ENCODE results near the gene LRP8.

The LRP8 gene

GRCh38 chr1:53295295-53295694 lies 32.6 kb downstream of the LRP8 start:
- no peak overlapping the region for H3K4me3 ChIP-seq (ENCODE audit: low read depth in 1 of 2, low read length in 2 of 2)
- H3K36me3 ChIP-seq (ENCODE audit: control insufficient read depth in 1 of 2, insufficient read depth in 2 of 2, low read length in 2 of 2): no peaks in the 10 kb centered on the region
- no peaks in the 10 kb centered on the region for H3K27me3 ChIP-seq (ENCODE audit: low read depth, low read length)
- H3K9me3 ChIP-seq (ENCODE audit: control insufficient read depth in 1 of 2, low read length in 2 of 2): no peaks in the 10 kb centered on the region
- no peak overlapping the region for H3K27ac ChIP-seq (ENCODE audit: low read length)
- peaks cover 0 to 8% of the 10 kb centered on the region in 2 donors for H3K4me1 ChIP-seq (ENCODE audit: control insufficient read depth in 1 of 2, insufficient read depth in 2 of 2, low read length in 2 of 2)

- H3K4me1 ChIP-seq (ENCODE audit: control insufficient read depth in 1 of 2, insufficient read depth in 2 of 2, low read length in 2 of 2): peaks cover 0 to 8% of the 10 kb centered on the region in 2 donors
- no peaks in the 10 kb centered on the region for H3K9me3 ChIP-seq (ENCODE audit: control insufficient read depth in 1 of 2, low read length in 2 of 2)
- no peak overlapping the region for H3K4me3 ChIP-seq (ENCODE audit: low read depth in 1 of 2, low read length in 2 of 2)
- no peaks in the 10 kb centered on the region for H3K36me3 ChIP-seq (ENCODE audit: control insufficient read depth in 1 of 2, insufficient read depth in 2 of 2, low read length in 2 of 2)
- H3K27ac ChIP-seq (ENCODE audit: low read length): no peak overlapping the region
- H3K27me3 ChIP-seq (ENCODE audit: low read depth, low read length): no peaks in the 10 kb centered on the region
Observed at GRCh38 chr1:53294567-53294966, 33.3 kb downstream of the LRP8 start.

GRCh38 chr1:53294061-53294460 lies 33.8 kb downstream of the LRP8 start:
- Histone ChIP-seq H3K4me1 (ENCODE audit: control insufficient read depth in 1 of 2, insufficient read depth in 2 of 2, low read length in 2 of 2) (peaks cover 0 to 8% of the 10 kb centered on the region in 2 donors), H3K27me3 (ENCODE audit: low read depth, low read length) (no peaks in the 10 kb centered on the region), H3K4me3 (ENCODE audit: low read depth in 1 of 2, low read length in 2 of 2) (no peak overlapping the region), H3K36me3 (ENCODE audit: control insufficient read depth in 1 of 2, insufficient read depth in 2 of 2, low read length in 2 of 2) (no peaks in the 10 kb centered on the region), H3K9me3 (ENCODE audit: control insufficient read depth in 1 of 2, low read length in 2 of 2) (no peaks in the 10 kb centered on the region), H3K27ac (ENCODE audit: low read length) (no peak overlapping the region)

- Histone ChIP-seq H3K36me3 (ENCODE audit: control insufficient read depth in 1 of 2, insufficient read depth in 2 of 2, low read length in 2 of 2) (no peaks in the 10 kb centered on the region), H3K4me1 (ENCODE audit: control insufficient read depth in 1 of 2, insufficient read depth in 2 of 2, low read length in 2 of 2) (peaks cover 0 to 8% of the 10 kb centered on the region in 2 donors), H3K27ac (ENCODE audit: low read length) (no peak overlapping the region), H3K27me3 (ENCODE audit: low read depth, low read length) (no peaks in the 10 kb centered on the region), H3K4me3 (ENCODE audit: low read depth in 1 of 2, low read length in 2 of 2) (no peak overlapping the region), H3K9me3 (ENCODE audit: control insufficient read depth in 1 of 2, low read length in 2 of 2) (no peaks in the 10 kb centered on the region)
Observed at GRCh38 chr1:53293123-53293522, 34.7 kb downstream of the LRP8 start.

- Histone ChIP-seq H3K4me1 (ENCODE audit: control insufficient read depth in 1 of 2, insufficient read depth in 2 of 2, low read length in 2 of 2) (peaks cover 0 to 8% of the 10 kb centered on the region in 2 donors), H3K36me3 (ENCODE audit: control insufficient read depth in 1 of 2, insufficient read depth in 2 of 2, low read length in 2 of 2) (no peaks in the 10 kb centered on the region), H3K9me3 (ENCODE audit: control insufficient read depth in 1 of 2, low read length in 2 of 2) (no peaks in the 10 kb centered on the region), H3K27me3 (ENCODE audit: low read depth, low read length) (no peaks in the 10 kb centered on the region), H3K27ac (ENCODE audit: low read length) (no peak overlapping the region), H3K4me3 (ENCODE audit: low read depth in 1 of 2, low read length in 2 of 2) (no peak overlapping the region)
Observed at GRCh38 chr1:53292690-53293089, 35.2 kb downstream of the LRP8 start.

- Histone ChIP-seq H3K27ac (ENCODE audit: low read length) (no peak overlapping the region), H3K4me1 (ENCODE audit: control insufficient read depth in 1 of 2, insufficient read depth in 2 of 2, low read length in 2 of 2) (peaks cover 0 to 8% of the 10 kb centered on the region in 2 donors), H3K4me3 (ENCODE audit: low read depth in 1 of 2, low read length in 2 of 2) (no peak overlapping the region), H3K36me3 (ENCODE audit: control insufficient read depth in 1 of 2, insufficient read depth in 2 of 2, low read length in 2 of 2) (no peaks in the 10 kb centered on the region), H3K9me3 (ENCODE audit: control insufficient read depth in 1 of 2, low read length in 2 of 2) (no peaks in the 10 kb centered on the region), H3K27me3 (ENCODE audit: low read depth, low read length) (no peaks in the 10 kb centered on the region)
Observed at GRCh38 chr1:53291574-53291973, 36.3 kb downstream of the LRP8 start.

GRCh38 chr1:53288790-53289429 lies 39.0 kb downstream of the LRP8 start:
- H3K4me3 ChIP-seq (ENCODE audit: low read depth in 1 of 2, low read length in 2 of 2): no peak overlapping the region
- no peaks in the 10 kb centered on the region for H3K9me3 ChIP-seq (ENCODE audit: control insufficient read depth in 1 of 2, low read length in 2 of 2)
- H3K27ac ChIP-seq (ENCODE audit: low read length): no peak overlapping the region
- no peaks in the 10 kb centered on the region for H3K27me3 ChIP-seq (ENCODE audit: low read depth, low read length)
- H3K36me3 ChIP-seq (ENCODE audit: control insufficient read depth in 1 of 2, insufficient read depth in 2 of 2, low read length in 2 of 2): no peaks in the 10 kb centered on the region
- peaks cover 0 to 8% of the 10 kb centered on the region in 2 donors for H3K4me1 ChIP-seq (ENCODE audit: control insufficient read depth in 1 of 2, insufficient read depth in 2 of 2, low read length in 2 of 2)

- Histone ChIP-seq H3K27ac (ENCODE audit: low read length) (no peak overlapping the region), H3K4me1 (ENCODE audit: control insufficient read depth in 1 of 2, insufficient read depth in 2 of 2, low read length in 2 of 2) (peaks cover 0 to 6% of the 10 kb centered on the region in 2 donors), H3K27me3 (ENCODE audit: low read depth, low read length) (no peaks in the 10 kb centered on the region), H3K4me3 (ENCODE audit: low read depth in 1 of 2, low read length in 2 of 2) (no peak overlapping the region), H3K36me3 (ENCODE audit: control insufficient read depth in 1 of 2, insufficient read depth in 2 of 2, low read length in 2 of 2) (no peaks in the 10 kb centered on the region), H3K9me3 (ENCODE audit: control insufficient read depth in 1 of 2, low read length in 2 of 2) (no peaks in the 10 kb centered on the region)
Observed at GRCh38 chr1:53288002-53288789, 39.7 kb downstream of the LRP8 start.

- no peaks in the 10 kb centered on the region for H3K4me1 ChIP-seq (ENCODE audit: control insufficient read depth in 1 of 2, insufficient read depth in 2 of 2, low read length in 2 of 2)
- H3K27ac ChIP-seq (ENCODE audit: low read length): no peak overlapping the region
- H3K36me3 ChIP-seq (ENCODE audit: control insufficient read depth in 1 of 2, insufficient read depth in 2 of 2, low read length in 2 of 2): no peaks in the 10 kb centered on the region
- no peaks in the 10 kb centered on the region for H3K9me3 ChIP-seq (ENCODE audit: control insufficient read depth in 1 of 2, low read length in 2 of 2)
- no peaks in the 10 kb centered on the region for H3K27me3 ChIP-seq (ENCODE audit: low read depth, low read length)
- H3K4me3 ChIP-seq (ENCODE audit: low read depth in 1 of 2, low read length in 2 of 2): no peak overlapping the region
Observed at GRCh38 chr1:53286955-53287354, 40.9 kb downstream of the LRP8 start.

- H3K27ac ChIP-seq (ENCODE audit: low read length): no peak overlapping the region
- H3K4me3 ChIP-seq (ENCODE audit: low read depth in 1 of 2, low read length in 2 of 2): no peak overlapping the region
- no peaks in the 10 kb centered on the region for H3K27me3 ChIP-seq (ENCODE audit: low read depth, low read length)
- H3K9me3 ChIP-seq (ENCODE audit: control insufficient read depth in 1 of 2, low read length in 2 of 2): no peaks in the 10 kb centered on the region
- no peaks in the 10 kb centered on the region for H3K36me3 ChIP-seq (ENCODE audit: control insufficient read depth in 1 of 2, insufficient read depth in 2 of 2, low read length in 2 of 2)
- H3K4me1 ChIP-seq (ENCODE audit: control insufficient read depth in 1 of 2, insufficient read depth in 2 of 2, low read length in 2 of 2): no peaks in the 10 kb centered on the region
Observed at GRCh38 chr1:53285969-53286760, 41.7 kb downstream of the LRP8 start.

- H3K36me3 ChIP-seq (ENCODE audit: control insufficient read depth in 1 of 2, insufficient read depth in 2 of 2, low read length in 2 of 2): no peaks in the 10 kb centered on the region
- no peak overlapping the region for H3K27ac ChIP-seq (ENCODE audit: low read length)
- H3K4me3 ChIP-seq (ENCODE audit: low read depth in 1 of 2, low read length in 2 of 2): no peak overlapping the region
- no peaks in the 10 kb centered on the region for H3K4me1 ChIP-seq (ENCODE audit: control insufficient read depth in 1 of 2, insufficient read depth in 2 of 2, low read length in 2 of 2)
- no peaks in the 10 kb centered on the region for H3K27me3 ChIP-seq (ENCODE audit: low read depth, low read length)
- H3K9me3 ChIP-seq (ENCODE audit: control insufficient read depth in 1 of 2, low read length in 2 of 2): no peaks in the 10 kb centered on the region
Observed at GRCh38 chr1:53285546-53285945, 42.3 kb downstream of the LRP8 start.

Data from muscle layer of duodenum (tissue), 2 donors.